Panc1 (cell line): ENCODE results near the gene SCUBE2. TPM values are rescaled to one million over a fixed set of nuclear protein-coding genes. Genes with fewer than 3 reads are reported as not detected.
A peak's percentile ranks its signal among the peaks of the same experiment; 100 is the strongest.

Experiments
- ATAC-seq: fragments of 200-7000 bp; cut with Tn5 transposase; 2 replicates; pipeline ENCODE4 v1.9.1; 2020; ENCODE audit warnings: mild to moderate bottlenecking, moderate library complexity
- BruUV-seq: library from RNA; stranded (reverse); fragments of 400-500 nt; replicated peaks from 2 replicates; lab custom pipeline; 2021; lab: Mats Ljungman, UMichigan
- CTCF ChIA-PET: fragments of 300-600 bp; sonication (Branson Sonifier 250); formaldehyde crosslinking; loops from one replicate; lab custom pipeline; 2022; ENCODE audit warnings: antibody characterized with exemption; lab: Charles Lee
- POLR2A ChIA-PET: fragments of 300-600 bp; sonication (Branson Sonifier 250); formaldehyde crosslinking; loops from one replicate; lab custom pipeline; 2022; ENCODE audit warnings: antibody characterized with exemption; lab: Charles Lee
- DNase-seq: peaks from one replicate; pipeline ENCODE4 v3.0.0-alpha.2; 2010; ENCODE audit warnings: low read depth, low spot score
- H3K27ac ChIP-seq: 2 replicates; pipeline ENCODE4 v1.5.1; 2011; ENCODE audit warnings: mild to moderate bottlenecking, low read length, inconsistent platforms
- H3K27me3 ChIP-seq: fragments of 200-500 bp; sonication (Bioruptor generic); 2 replicates; pipeline ENCODE4 v1.6.0; 2014; ENCODE audit warnings: low read length, inconsistent platforms; ENCODE audit not compliant: control insufficient read depth, insufficient read depth
- H3K36me3 ChIP-seq: fragments of 200-500 bp; sonication (Bioruptor generic); 2 replicates; pipeline ENCODE4 v1.5.1; 2014; ENCODE audit warnings: inconsistent platforms, mild to moderate bottlenecking, low read length, moderate library complexity; ENCODE audit not compliant: control insufficient read depth, insufficient read depth
- H3K4me1 ChIP-seq: 2 replicates; pipeline ENCODE4 v1.5.1; 2011; ENCODE audit warnings: inconsistent platforms, mild to moderate bottlenecking, low read length, moderate library complexity; ENCODE audit not compliant: control insufficient read depth, insufficient read depth
- H3K4me3 ChIP-seq, 2 experiments: 2 replicates each; pipeline ENCODE4 v1.5.1; 2011 to 2012; ENCODE audit warnings: low read depth in 2 of 2, low read length in 2 of 2, mild to moderate bottlenecking in 2 of 2, inconsistent platforms in 1 of 2, moderate library complexity in 1 of 2
- H3K9me3 ChIP-seq: fragments of 200-500 bp; sonication (Bioruptor generic); 2 replicates; pipeline ENCODE4 v1.5.1; 2014; ENCODE audit warnings: low read depth, mild to moderate bottlenecking, inconsistent platforms, low read length, moderate library complexity; ENCODE audit not compliant: control insufficient read depth, insufficient read depth
- POLR2AphosphoS5 ChIP-seq: IDR thresholded peaks from 2 replicates; pipeline ENCODE4 v1.6.1; 2012; ENCODE audit warnings: mild to moderate bottlenecking, low read depth, low read length, moderate library complexity
- SIN3A ChIP-seq: IDR thresholded peaks from 2 replicates; pipeline ENCODE4 v1.6.1; 2012; ENCODE audit warnings: low read depth, mild to moderate bottlenecking, low read length, moderate library complexity, borderline replicate concordance; ENCODE audit not compliant: insufficient read depth
- TCF7L2 ChIP-seq: IDR thresholded peaks from 2 replicates; pipeline ENCODE4 v1.6.1; 2011; ENCODE audit warnings: mild to moderate bottlenecking, low read depth, low read length, inconsistent platforms
- in situ Hi-C: cut with HindIII; loops from 2 replicates; pipeline ENCODE4 v1.10.0; 2016; ENCODE audit warnings: low sequenced_read_pairs, low pct_unique_long_range_greater_than_20kb
- intact Hi-C: fragments of 100-400 bp; cut with micrococcal nuclease; formaldehyde crosslinking; loops from one replicate; pipeline ENCODE4 v1.10.0; 2022; ENCODE audit not compliant: unreplicated experiment
- total RNA-seq: library from RNA; stranded (reverse); gene quantifications from one replicate; pipeline ENCODE4 v1.2.1, GENCODE V29; 2021; ENCODE audit not compliant: unreplicated experiment
- TF ChIP-seq, protein P1 (sequence below): fragments of 450-650 bp; IDR thresholded peaks from 2 replicates; pipeline ENCODE4 v1.5.1; 2017; ENCODE audit warnings: mild to moderate bottlenecking
- TF ChIP-seq, protein P2 (sequence below), 2 experiments: IDR thresholded peaks; 2 replicates each; pipeline ENCODE4 v1.6.1; 2011 to 2012; ENCODE audit warnings: low read depth in 2 of 2, control low read depth in 1 of 2, low read length in 1 of 2, mild to moderate bottlenecking in 1 of 2, moderate library complexity in 1 of 2; ENCODE audit not compliant: insufficient read depth in 1 of 2

SCUBE2 gene
- total RNA-seq, 1 experiment from 2014 or later: 2.8 TPM

DNA sequence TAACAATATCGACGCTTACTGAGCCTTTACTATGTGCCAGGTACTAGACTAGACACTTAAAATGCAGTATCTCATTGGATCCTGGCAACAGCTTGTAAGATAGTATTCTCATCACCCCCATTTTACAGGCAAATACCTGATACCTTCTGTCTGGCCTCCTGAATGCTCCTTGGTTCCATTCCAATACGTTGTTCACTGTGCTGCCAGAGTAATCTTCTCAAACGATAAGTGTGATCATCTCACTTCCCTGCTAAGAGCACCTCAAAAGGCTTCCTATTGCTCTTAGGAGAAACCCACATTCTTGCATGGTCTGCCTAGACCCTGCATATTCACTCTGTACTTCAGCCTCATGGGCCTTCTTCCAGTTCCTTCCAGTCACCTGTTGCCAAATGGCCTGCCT is 86.3 kb downstream of the SCUBE2 start:
- ATAC-seq (no peak), DNase-seq (no peak)
- no peak overlapping the region for H3K27ac ChIP-seq
- H3K9me3 ChIP-seq: no peaks in the 10 kb centered on the region
- intact Hi-C loops (no loop called here), in situ Hi-C loops (no loop called here)
- BruUV-seq: no TSS peak
- no peak overlapping the region for H3K4me3 ChIP-seq
- TF ChIP-seq, protein P1, sequence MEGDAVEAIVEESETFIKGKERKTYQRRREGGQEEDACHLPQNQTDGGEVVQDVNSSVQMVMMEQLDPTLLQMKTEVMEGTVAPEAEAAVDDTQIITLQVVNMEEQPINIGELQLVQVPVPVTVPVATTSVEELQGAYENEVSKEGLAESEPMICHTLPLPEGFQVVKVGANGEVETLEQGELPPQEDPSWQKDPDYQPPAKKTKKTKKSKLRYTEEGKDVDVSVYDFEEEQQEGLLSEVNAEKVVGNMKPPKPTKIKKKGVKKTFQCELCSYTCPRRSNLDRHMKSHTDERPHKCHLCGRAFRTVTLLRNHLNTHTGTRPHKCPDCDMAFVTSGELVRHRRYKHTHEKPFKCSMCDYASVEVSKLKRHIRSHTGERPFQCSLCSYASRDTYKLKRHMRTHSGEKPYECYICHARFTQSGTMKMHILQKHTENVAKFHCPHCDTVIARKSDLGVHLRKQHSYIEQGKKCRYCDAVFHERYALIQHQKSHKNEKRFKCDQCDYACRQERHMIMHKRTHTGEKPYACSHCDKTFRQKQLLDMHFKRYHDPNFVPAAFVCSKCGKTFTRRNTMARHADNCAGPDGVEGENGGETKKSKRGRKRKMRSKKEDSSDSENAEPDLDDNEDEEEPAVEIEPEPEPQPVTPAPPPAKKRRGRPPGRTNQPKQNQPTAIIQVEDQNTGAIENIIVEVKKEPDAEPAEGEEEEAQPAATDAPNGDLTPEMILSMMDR: 0 out of 2 replicates have a peak, but pooled peaks have one; percentile 13
- TF ChIP-seq TCF7L2: no peak
- no peaks in the 10 kb centered on the region for H3K36me3 ChIP-seq
- H3K4me1 ChIP-seq: peaks cover 26% of the 10 kb centered on the region
- POLR2A ChIA-PET: interaction anchor here (0.6 kb wide), 1 partner anchor 1504 kb away, joined by 3 read pairs; no protein-coding TSS in a partner anchor
- H3K27me3 ChIP-seq: no peaks in the 10 kb centered on the region
- CTCF ChIA-PET: interaction anchor here (1.0 kb wide), 1 partner anchor 132 kb away, joined by 4 read pairs; no protein-coding TSS in a partner anchor

DNA sequence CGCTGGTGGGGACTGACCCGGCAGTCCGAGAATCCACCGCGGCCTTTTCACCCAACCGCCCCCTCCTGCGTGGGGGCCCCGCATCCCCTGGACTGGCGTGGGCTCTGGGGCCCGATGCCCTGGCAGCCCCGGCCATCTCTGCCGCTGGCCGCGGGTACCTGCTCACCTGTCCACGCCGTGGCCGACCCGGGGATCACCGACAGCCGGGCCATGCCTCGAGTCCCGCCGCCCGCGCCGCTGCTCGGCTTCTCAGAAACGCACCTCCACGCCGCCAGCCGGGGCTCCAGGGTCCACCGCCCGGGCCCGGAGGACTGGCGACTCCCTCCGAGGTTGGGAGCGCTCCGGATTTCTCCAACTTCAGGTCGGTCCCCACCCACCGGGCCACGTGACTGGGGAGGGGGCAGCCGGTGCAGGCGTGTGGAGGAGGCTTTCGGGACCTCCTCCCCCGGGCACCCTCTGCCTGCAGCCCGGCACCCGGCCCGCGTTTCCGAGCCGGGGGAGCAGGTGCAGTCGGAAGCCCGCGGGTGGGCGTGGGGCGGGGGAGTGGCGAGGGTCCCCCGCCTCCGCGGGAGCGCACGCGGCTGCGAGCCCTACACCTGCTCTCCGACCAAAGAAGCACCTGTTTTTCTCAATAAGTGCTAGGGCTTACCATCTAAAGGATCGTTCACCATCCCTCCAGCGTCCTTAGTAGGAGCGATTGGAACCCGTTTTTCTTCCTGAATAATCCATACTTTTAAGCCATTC is 87.0 kb downstream of the SCUBE2 start:
- in situ Hi-C loops: no loop called here
- DNase-seq: no peak
- Histone ChIP-seq H3K4me1 (peaks cover 26% of the 10 kb centered on the region), H3K27ac (no peak overlapping the region), H3K4me3 (peak overlapping the region; percentile 54 to 87), H3K36me3 (no peaks in the 10 kb centered on the region), H3K9me3 (no peaks in the 10 kb centered on the region), H3K27me3 (no peaks in the 10 kb centered on the region)
- ChIA-PET CTCF (no interaction called here), POLR2A (no interaction called here)
- peak; percentile 7 for ATAC-seq
- intact Hi-C loops: no loop called here
- TF ChIP-seq TCF7L2: no peak
- TF ChIP-seq, protein P2, sequence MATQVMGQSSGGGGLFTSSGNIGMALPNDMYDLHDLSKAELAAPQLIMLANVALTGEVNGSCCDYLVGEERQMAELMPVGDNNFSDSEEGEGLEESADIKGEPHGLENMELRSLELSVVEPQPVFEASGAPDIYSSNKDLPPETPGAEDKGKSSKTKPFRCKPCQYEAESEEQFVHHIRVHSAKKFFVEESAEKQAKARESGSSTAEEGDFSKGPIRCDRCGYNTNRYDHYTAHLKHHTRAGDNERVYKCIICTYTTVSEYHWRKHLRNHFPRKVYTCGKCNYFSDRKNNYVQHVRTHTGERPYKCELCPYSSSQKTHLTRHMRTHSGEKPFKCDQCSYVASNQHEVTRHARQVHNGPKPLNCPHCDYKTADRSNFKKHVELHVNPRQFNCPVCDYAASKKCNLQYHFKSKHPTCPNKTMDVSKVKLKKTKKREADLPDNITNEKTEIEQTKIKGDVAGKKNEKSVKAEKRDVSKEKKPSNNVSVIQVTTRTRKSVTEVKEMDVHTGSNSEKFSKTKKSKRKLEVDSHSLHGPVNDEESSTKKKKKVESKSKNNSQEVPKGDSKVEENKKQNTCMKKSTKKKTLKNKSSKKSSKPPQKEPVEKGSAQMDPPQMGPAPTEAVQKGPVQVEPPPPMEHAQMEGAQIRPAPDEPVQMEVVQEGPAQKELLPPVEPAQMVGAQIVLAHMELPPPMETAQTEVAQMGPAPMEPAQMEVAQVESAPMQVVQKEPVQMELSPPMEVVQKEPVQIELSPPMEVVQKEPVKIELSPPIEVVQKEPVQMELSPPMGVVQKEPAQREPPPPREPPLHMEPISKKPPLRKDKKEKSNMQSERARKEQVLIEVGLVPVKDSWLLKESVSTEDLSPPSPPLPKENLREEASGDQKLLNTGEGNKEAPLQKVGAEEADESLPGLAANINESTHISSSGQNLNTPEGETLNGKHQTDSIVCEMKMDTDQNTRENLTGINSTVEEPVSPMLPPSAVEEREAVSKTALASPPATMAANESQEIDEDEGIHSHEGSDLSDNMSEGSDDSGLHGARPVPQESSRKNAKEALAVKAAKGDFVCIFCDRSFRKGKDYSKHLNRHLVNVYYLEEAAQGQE (IDR thresholded peaks at IDR 0.05; ENCODE audit: insufficient read depth in 1 of 2, low read depth in 2 of 2, low read length in 1 of 2): no peak
- BruUV-seq: no TSS peak

DNA sequence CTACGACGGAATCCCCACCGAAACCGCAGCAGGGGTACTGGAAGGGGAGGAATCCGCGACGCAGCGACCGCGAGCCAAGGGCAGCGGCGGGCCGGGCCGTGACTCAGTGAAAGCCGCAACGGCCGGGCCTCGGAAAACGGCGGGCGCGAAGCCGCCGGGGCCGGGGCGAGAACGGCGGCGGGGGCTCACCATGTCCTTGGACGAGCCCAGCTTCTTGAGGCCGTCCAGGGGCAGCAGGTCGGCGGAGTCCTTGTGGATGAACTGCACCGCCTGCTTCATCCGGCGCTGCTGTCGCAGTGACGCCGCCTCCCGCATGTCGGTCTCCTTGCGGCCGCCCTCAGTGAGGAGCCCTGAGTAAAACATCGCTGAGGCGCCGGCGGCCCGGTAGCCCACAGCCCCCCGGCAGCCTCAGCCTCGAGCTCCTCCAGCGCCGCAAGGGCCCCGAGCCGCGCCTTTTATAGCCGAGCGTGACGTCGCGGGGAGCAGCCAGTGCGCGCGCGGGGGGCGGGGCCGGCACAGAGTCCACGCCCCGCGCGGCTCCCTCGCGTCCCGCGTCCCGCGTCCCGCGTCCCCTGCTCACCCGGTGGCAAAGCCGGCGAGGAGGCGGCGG is 87.7 kb downstream of the SCUBE2 start, which contains the start of gene NRIP3:
TSS of gene NRIP3 (minus strand) at position 429 of the 610 bp plus-strand sequence. CDS start at position 363, 66 bp downstream.
- intact Hi-C loops (no loop called here), in situ Hi-C loops (no loop called here)
- Histone ChIP-seq H3K4me1 (peaks cover 26% of the 10 kb centered on the region), H3K27ac (peak within 1 kb of the TSS; percentile 71), H3K4me3 (peak within 1 kb of the TSS; percentile 54 to 87), H3K9me3 (no peaks in the 10 kb centered on the region), H3K27me3 (no peaks in the 10 kb centered on the region), H3K36me3 (no peaks in the 10 kb centered on the region)
- no TSS peak for BruUV-seq
- TF ChIP-seq, protein P2 (IDR thresholded peaks at IDR 0.05; ENCODE audit: insufficient read depth in 1 of 2, low read depth in 2 of 2, low read length in 1 of 2): no peak
- TF ChIP-seq, protein P1: no peak
- TF ChIP-seq TCF7L2 (peak; percentile 36; the same call in 1 of the 2 replicates), POLR2AphosphoS5 (peak; percentile 90), SIN3A (peak; percentile 79; the same call in 1 of the 2 replicates)
- ChIA-PET CTCF (no interaction called here), POLR2A (interaction anchor here (0.8 kb wide), 1 partner anchor 133 kb away, joined by 5 read pairs; no protein-coding TSS in a partner anchor)
- peak; percentile 88 for ATAC-seq
- no peak for DNase-seq
